Panc1 (cell line): ENCODE results near the gene CHSY1.

Experiments
- CTCF ChIP-seq: fragments of 450-650 bp; IDR thresholded peaks from 2 replicates; pipeline ENCODE4 v1.5.1; 2017; ENCODE audit warnings: mild to moderate bottlenecking
- POLR2AphosphoS5 ChIP-seq: IDR thresholded peaks from 2 replicates; pipeline ENCODE4 v1.6.1; 2012; ENCODE audit warnings: mild to moderate bottlenecking, low read depth, low read length, moderate library complexity
- REST ChIP-seq, 2 experiments: IDR thresholded peaks; 2 replicates each; pipeline ENCODE4 v1.6.1; 2011 to 2012; ENCODE audit warnings: low read depth in 2 of 2, control low read depth in 1 of 2, low read length in 1 of 2, mild to moderate bottlenecking in 1 of 2, moderate library complexity in 1 of 2; ENCODE audit not compliant: insufficient read depth in 1 of 2
- SIN3A ChIP-seq: IDR thresholded peaks from 2 replicates; pipeline ENCODE4 v1.6.1; 2012; ENCODE audit warnings: low read depth, mild to moderate bottlenecking, low read length, moderate library complexity, borderline replicate concordance; ENCODE audit not compliant: insufficient read depth

GRCh38 chr15:101138086-101138660 is 113.7 kb downstream of the CHSY1 start:
- TF ChIP-seq CTCF = no peak
- TF ChIP-seq POLR2AphosphoS5 = no peak
- TF ChIP-seq SIN3A = no peak
- TF ChIP-seq REST (IDR thresholded peaks at IDR 0.05; ENCODE audit: insufficient read depth in 1 of 2, low read depth in 2 of 2, low read length in 1 of 2) = no peak
